HCT116 (cell line): ENCODE measurements around the gene NAXE. TPM values are rescaled to one million over a fixed set of nuclear protein-coding genes. Genes with fewer than 3 reads are reported as not detected.

ENCODE experiments used
- ATAC-seq: fragments of 200-7000 bp; cut with Tn5 transposase; 2 replicates; pipeline ENCODE4 v1.9.1; 2020; ENCODE audit warnings: mild to moderate bottlenecking, moderate library complexity
- BruUV-seq: library from RNA; stranded (reverse); fragments of 400-500 nt; replicated peaks from 2 replicates; lab custom pipeline; 2021; lab: Mats Ljungman, UMichigan
- CTCF ChIA-PET: fragments of 300-600 bp; sonication (Branson Sonifier 250); formaldehyde crosslinking; loops from one replicate; lab custom pipeline; 2021; ENCODE audit warnings: antibody characterized with exemption; lab: Charles Lee
- POLR2A ChIA-PET: fragments of 300-600, 350-600 bp; sonication (Branson Sonifier 250); formaldehyde crosslinking; loops from one replicate; lab custom pipeline; 2021; ENCODE audit warnings: antibody characterized with exemption; lab: Charles Lee
- RAD21 ChIA-PET, 2 experiments: fragments of 300-600 bp; sonication (Branson Sonifier 250); formaldehyde crosslinking; loops; one replicate each; lab custom pipeline; 2023; ENCODE audit warnings: low total read pairs in 2 of 2; ENCODE audit not compliant: uncharacterized antibody in 2 of 2, unreplicated experiment in 2 of 2, low non-redundant PET in 1 of 2; lab: Charles Lee
- DNase-seq: peaks from one replicate; pipeline ENCODE4 v3.0.0-alpha.2; 2010; ENCODE audit warnings: low read depth, low spot score
- H2AFZ ChIP-seq: fragments of 200-600 bp; shearing (Covaris generic), sonication (generic); 2 replicates; pipeline ENCODE4 v1.6.1; 2017; ENCODE audit warnings: low read depth, mixed run types, mixed read lengths, antibody characterized with exemption, low read length; ENCODE audit not compliant: poor library complexity, severe bottlenecking
- H3K27ac ChIP-seq: 2 replicates; pipeline ENCODE4 v1.5.1; 2012; ENCODE audit warnings: low read depth, low read length
- H3K27me3 ChIP-seq: fragments of 200-600 bp; sonication (generic); 2 replicates; pipeline ENCODE4 v1.6.1; 2016; ENCODE audit warnings: mixed run types, low read length, mixed read lengths; ENCODE audit not compliant: insufficient read depth
- H3K36me3 ChIP-seq, 2 experiments: fragments of 200-500 bp in 1 of 2; fragments of 200-600 bp in 1 of 2; sonication (Bioruptor generic) in 1 of 2; sonication (generic) in 1 of 2; 2 replicates each; pipeline versions ENCODE4 v1.5.1 to v1.6.1; 2014 to 2016; ENCODE audit warnings: low read length in 2 of 2, inconsistent platforms in 1 of 2, mixed read lengths in 1 of 2, mixed run types in 1 of 2; ENCODE audit not compliant: insufficient read depth in 2 of 2, control insufficient read depth in 1 of 2
- H3K4me1 ChIP-seq, 2 experiments: fragments of 200-600 bp in 1 of 2; sonication (generic) in 1 of 2; 2 replicates each; pipeline versions ENCODE4 v1.5.1 to v1.6.1; 2012 to 2017; ENCODE audit warnings: low read length in 2 of 2, inconsistent platforms in 1 of 2, mild to moderate bottlenecking in 1 of 2, mixed read lengths in 1 of 2, mixed run types in 1 of 2, moderate library complexity in 1 of 2; ENCODE audit not compliant: insufficient read depth in 2 of 2, control insufficient read depth in 1 of 2
- H3K4me2 ChIP-seq: fragments of 200-600 bp; sonication (generic); 2 replicates; pipeline ENCODE4 v1.6.1; 2017; ENCODE audit warnings: mixed run types, low read length, mixed read lengths
- H3K4me3 ChIP-seq, 2 experiments: fragments of 200-600 bp in 1 of 2; sonication (generic) in 1 of 2; replicated peaks in 1 of 2; 2 replicates each; pipeline ENCODE4 v1.5.1; 2011 to 2016; ENCODE audit warnings: low read length in 2 of 2, control low read depth in 1 of 2, low read depth in 1 of 2, mild to moderate bottlenecking in 1 of 2, mixed read lengths in 1 of 2, mixed run types in 1 of 2
- H3K79me2 ChIP-seq: fragments of 200-600 bp; sonication (generic); 2 replicates; pipeline ENCODE4 v1.6.1; 2017; ENCODE audit warnings: mild to moderate bottlenecking, mixed run types, low read length, moderate library complexity, mixed read lengths; ENCODE audit not compliant: insufficient read depth
- H3K9ac ChIP-seq: fragments of 200-600 bp; sonication (generic); 2 replicates; pipeline ENCODE4 v1.6.1; 2016; ENCODE audit warnings: low read length, mixed read lengths
- H3K9me2 ChIP-seq: fragments of 200-600 bp; sonication (generic), shearing (Covaris generic); 2 replicates; pipeline ENCODE4 v1.6.1; 2017; ENCODE audit warnings: mixed run types, mild to moderate bottlenecking, moderate library complexity; ENCODE audit not compliant: insufficient read depth
- H3K9me3 ChIP-seq, 2 experiments: fragments of 200-500 bp in 1 of 2; fragments of 200-600 bp in 1 of 2; sonication (Bioruptor generic) in 1 of 2; sonication (generic) in 1 of 2; 2 replicates each; pipeline ENCODE4 v1.6.1; 2014 to 2017; ENCODE audit warnings: low read length in 2 of 2, mixed read lengths in 2 of 2, inconsistent platforms in 1 of 2, low read depth in 1 of 2, mild to moderate bottlenecking in 1 of 2, mixed run types in 1 of 2, moderate library complexity in 1 of 2; ENCODE audit not compliant: control insufficient read depth in 1 of 2, insufficient read depth in 1 of 2
- H4K20me1 ChIP-seq: fragments of 200-600 bp; sonication (generic), shearing (Covaris generic); 2 replicates; pipeline ENCODE4 v1.6.1; 2017; ENCODE audit warnings: mixed run types, mild to moderate bottlenecking, moderate library complexity; ENCODE audit not compliant: insufficient read depth
- CBX3 ChIP-seq: IDR thresholded peaks from 2 replicates; pipeline ENCODE4 v1.6.1; 2012; ENCODE audit warnings: low read depth
- FOSL1 ChIP-seq: IDR thresholded peaks from 2 replicates; pipeline ENCODE4 v1.6.1; 2012; ENCODE audit warnings: low read depth
- JUND ChIP-seq: IDR thresholded peaks from 2 replicates; pipeline ENCODE4 v1.6.1; 2012
- POLR2AphosphoS5 ChIP-seq: IDR thresholded peaks from 2 replicates; pipeline ENCODE4 v1.6.1; 2011; ENCODE audit warnings: mild to moderate bottlenecking, low read depth, low read length, moderate library complexity
- SIN3A ChIP-seq: IDR thresholded peaks from 2 replicates; pipeline ENCODE4 v1.6.1; 2012; ENCODE audit warnings: low read depth
- SP1 ChIP-seq: IDR thresholded peaks from 2 replicates; pipeline ENCODE4 v1.6.1; 2012; ENCODE audit warnings: low read depth
- intact Hi-C: fragments of 100-400 bp; cut with micrococcal nuclease; formaldehyde crosslinking; loops from 2 replicates; pipeline ENCODE4 v1.10.0; 2022
- total RNA-seq: library from RNA; stranded (reverse); gene quantifications from one replicate; pipeline ENCODE4 v1.2.1, GENCODE V29; 2021; ENCODE audit not compliant: unreplicated experiment
- TF ChIP-seq, protein P1 (sequence below): IDR thresholded peaks from 2 replicates; pipeline ENCODE4 v1.6.1; 2012
- TF ChIP-seq, protein P2 (sequence below): IDR thresholded peaks from 2 replicates; pipeline ENCODE4 v1.6.1; 2012; ENCODE audit warnings: low read depth
- TF ChIP-seq, protein P3 (sequence below): IDR thresholded peaks from 2 replicates; pipeline ENCODE4 v1.6.1; 2012

NAXE gene
- total RNA-seq, 1 experiment from 2014 or later: 139 TPM

DNA sequence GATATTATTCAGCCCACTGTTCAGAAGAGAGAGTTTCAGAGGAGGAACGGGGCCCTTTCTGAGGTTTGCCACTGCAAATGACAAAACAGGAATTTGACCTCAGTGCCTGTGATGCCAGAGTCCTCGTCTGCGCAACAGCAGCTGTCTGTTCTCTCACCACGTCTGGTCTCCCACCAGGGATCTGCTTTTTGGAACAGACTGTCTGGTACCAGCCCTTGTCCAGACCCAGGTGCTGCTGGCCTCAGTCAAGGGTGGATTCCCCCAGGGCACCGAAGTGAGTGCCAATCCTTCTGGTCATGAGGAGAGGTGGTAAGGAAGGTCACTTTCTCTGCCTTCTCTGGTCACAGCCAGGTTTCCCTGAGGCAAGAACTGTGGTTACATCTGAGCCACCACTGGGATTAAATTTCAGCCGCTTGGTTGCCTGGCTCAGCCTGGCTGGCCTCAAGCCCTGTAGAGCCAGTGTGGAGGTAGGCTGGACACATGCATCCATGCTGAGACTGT lies 48.1 kb downstream of the NAXE start:
- no peak overlapping the region for H2AFZ ChIP-seq
- H3K79me2 ChIP-seq: no peaks in the 10 kb centered on the region
- POLR2A ChIA-PET: no interaction called here
- H3K9me3 ChIP-seq: no peaks in the 10 kb centered on the region
- intact Hi-C loops: no loop called here
- H3K4me3 ChIP-seq: no peak overlapping the region
- CTCF ChIA-PET: interaction anchor here (5.9 kb wide), 1 partner anchor 11 kb away, joined by 33 read pairs; no protein-coding TSS in a partner anchor
- H3K36me3 ChIP-seq: peaks cover 14 to 22% of the 10 kb centered on the region in 2 experiments
- no peaks in the 10 kb centered on the region for H3K27me3 ChIP-seq
- no peak overlapping the region for H3K9ac ChIP-seq
- H3K9me2 ChIP-seq: no peaks in the 10 kb centered on the region
- peaks cover 8 to 27% of the 10 kb centered on the region in 2 experiments; a peak in 3 of 4 replicates for H3K4me1 ChIP-seq
- H3K4me2 ChIP-seq: no peak overlapping the region; the same call in 1 of the 2 replicates
- ATAC-seq (peak; percentile 52), DNase-seq (no peak)
- no peaks in the 10 kb centered on the region for H4K20me1 ChIP-seq
- RAD21 ChIA-PET: no interaction called here
- TF ChIP-seq, protein P1, sequence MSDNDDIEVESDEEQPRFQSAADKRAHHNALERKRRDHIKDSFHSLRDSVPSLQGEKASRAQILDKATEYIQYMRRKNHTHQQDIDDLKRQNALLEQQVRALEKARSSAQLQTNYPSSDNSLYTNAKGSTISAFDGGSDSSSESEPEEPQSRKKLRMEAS: 0 out of 2 replicates have a peak, but pooled peaks have one; percentile 40
- peak; percentile 47 for TF ChIP-seq JUND
- TF ChIP-seq, protein P2, sequence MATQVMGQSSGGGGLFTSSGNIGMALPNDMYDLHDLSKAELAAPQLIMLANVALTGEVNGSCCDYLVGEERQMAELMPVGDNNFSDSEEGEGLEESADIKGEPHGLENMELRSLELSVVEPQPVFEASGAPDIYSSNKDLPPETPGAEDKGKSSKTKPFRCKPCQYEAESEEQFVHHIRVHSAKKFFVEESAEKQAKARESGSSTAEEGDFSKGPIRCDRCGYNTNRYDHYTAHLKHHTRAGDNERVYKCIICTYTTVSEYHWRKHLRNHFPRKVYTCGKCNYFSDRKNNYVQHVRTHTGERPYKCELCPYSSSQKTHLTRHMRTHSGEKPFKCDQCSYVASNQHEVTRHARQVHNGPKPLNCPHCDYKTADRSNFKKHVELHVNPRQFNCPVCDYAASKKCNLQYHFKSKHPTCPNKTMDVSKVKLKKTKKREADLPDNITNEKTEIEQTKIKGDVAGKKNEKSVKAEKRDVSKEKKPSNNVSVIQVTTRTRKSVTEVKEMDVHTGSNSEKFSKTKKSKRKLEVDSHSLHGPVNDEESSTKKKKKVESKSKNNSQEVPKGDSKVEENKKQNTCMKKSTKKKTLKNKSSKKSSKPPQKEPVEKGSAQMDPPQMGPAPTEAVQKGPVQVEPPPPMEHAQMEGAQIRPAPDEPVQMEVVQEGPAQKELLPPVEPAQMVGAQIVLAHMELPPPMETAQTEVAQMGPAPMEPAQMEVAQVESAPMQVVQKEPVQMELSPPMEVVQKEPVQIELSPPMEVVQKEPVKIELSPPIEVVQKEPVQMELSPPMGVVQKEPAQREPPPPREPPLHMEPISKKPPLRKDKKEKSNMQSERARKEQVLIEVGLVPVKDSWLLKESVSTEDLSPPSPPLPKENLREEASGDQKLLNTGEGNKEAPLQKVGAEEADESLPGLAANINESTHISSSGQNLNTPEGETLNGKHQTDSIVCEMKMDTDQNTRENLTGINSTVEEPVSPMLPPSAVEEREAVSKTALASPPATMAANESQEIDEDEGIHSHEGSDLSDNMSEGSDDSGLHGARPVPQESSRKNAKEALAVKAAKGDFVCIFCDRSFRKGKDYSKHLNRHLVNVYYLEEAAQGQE: no peak
- TF ChIP-seq CBX3: peak; percentile 39; the same call in 1 of the 2 replicates
- TF ChIP-seq SIN3A: no peak; the same call in 1 of the 2 replicates
- TF ChIP-seq, protein P3, sequence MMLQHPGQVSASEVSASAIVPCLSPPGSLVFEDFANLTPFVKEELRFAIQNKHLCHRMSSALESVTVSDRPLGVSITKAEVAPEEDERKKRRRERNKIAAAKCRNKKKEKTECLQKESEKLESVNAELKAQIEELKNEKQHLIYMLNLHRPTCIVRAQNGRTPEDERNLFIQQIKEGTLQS: no peak; the same call in 1 of the 2 replicates
- peak; percentile 15; the same call in 1 of the 2 replicates for TF ChIP-seq SP1
- TF ChIP-seq FOSL1: peak; percentile 27; the same call in 1 of the 2 replicates
- peak; percentile 65 for TF ChIP-seq POLR2AphosphoS5
- no peak overlapping the region for H3K27ac ChIP-seq
- no TSS peak for BruUV-seq
